ENCODE measurements around the gene SNAPC2.

DNA sequence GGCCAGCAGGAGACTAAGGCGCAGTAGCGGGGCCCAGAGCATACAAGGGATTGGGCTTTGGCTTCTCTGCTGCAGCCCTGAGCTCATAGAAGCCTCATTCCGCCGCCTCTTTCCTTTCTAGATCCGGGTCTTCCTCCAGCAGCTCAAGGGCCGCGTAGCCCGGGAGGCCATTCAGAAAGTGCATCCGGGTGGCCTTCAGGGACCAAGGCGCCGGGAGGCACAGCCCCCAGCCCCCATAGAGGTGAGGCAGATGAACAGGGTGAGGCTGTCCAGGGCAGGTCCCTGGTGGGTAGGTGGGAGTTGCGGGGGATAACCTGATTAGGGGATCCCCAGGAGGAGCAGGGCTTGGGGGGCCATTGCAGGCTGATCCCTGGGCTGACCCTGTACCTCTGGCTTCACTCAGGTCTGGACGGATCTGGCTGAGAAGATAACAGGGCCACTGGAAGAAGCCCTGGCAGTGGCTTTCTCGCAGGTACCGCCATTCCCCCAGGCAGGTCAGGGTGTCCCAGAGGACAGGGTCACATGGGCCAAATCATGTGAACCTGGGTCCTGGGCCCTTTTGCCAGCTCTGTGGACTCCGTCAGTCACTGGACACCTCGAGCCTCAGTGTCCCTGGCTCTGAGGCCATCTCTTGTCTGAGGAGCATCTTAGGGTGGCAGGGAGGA lies 1.3 kb downstream of the SNAPC2 start:
- TF ChIP-seq SIN3A (IDR thresholded peaks at IDR 0.05; ENCODE audit: borderline replicate concordance, insufficient read depth, low read length) (0 out of 2 replicates have a peak, but pooled peaks have one; percentile 0), POLR2AphosphoS5 (IDR thresholded peaks at IDR 0.05; ENCODE audit: low read depth, low read length) (0 out of 2 replicates have a peak, but pooled peaks have one; percentile 40)

Measured in PFSK-1 (cell line).